ENCODE results near the gene DPT.

DNA sequence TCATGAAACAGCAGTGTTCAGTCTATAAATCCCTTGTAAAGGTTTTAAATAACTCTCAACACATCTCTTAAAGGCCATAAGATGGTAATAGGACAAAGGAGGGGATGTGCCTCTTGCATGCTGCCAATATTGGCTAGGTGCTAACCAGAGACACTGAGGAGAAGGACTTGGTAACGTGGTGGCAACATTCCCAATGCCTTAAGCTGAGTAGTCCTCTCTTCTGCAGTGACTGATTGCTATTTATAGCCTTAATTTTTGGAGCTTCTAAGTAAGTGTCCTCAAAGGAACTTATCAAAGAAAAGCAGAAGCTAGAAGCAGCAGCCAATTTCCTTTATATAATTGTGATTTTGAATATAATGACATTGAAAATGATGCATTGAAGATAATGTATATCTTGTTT lies 63.0 kb downstream of the DPT start:
- TF ChIP-seq POLR2A (IDR thresholded peaks at IDR 0.05) = no peak
- TF ChIP-seq, protein P1, sequence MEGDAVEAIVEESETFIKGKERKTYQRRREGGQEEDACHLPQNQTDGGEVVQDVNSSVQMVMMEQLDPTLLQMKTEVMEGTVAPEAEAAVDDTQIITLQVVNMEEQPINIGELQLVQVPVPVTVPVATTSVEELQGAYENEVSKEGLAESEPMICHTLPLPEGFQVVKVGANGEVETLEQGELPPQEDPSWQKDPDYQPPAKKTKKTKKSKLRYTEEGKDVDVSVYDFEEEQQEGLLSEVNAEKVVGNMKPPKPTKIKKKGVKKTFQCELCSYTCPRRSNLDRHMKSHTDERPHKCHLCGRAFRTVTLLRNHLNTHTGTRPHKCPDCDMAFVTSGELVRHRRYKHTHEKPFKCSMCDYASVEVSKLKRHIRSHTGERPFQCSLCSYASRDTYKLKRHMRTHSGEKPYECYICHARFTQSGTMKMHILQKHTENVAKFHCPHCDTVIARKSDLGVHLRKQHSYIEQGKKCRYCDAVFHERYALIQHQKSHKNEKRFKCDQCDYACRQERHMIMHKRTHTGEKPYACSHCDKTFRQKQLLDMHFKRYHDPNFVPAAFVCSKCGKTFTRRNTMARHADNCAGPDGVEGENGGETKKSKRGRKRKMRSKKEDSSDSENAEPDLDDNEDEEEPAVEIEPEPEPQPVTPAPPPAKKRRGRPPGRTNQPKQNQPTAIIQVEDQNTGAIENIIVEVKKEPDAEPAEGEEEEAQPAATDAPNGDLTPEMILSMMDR (IDR thresholded peaks at IDR 0.05) = no peak

Measured in esophagus squamous epithelium (tissue), 4 donors.